Stimulated activated CD8-positive, alpha-beta memory T cell treated with anti-CD3 and anti-CD28 coated beads, Interleukin-15, amount 100 ng/mL, for 48 hours (primary cell): ENCODE data around the gene FOXN3.

Experiments used
- DNase-seq, 2 donors: peaks; one replicate each; pipeline ENCODE4 v3.0.0-alpha.2; 2020; ENCODE audit warnings: low read depth in 2 of 2

FOXN3 gene

DNA sequence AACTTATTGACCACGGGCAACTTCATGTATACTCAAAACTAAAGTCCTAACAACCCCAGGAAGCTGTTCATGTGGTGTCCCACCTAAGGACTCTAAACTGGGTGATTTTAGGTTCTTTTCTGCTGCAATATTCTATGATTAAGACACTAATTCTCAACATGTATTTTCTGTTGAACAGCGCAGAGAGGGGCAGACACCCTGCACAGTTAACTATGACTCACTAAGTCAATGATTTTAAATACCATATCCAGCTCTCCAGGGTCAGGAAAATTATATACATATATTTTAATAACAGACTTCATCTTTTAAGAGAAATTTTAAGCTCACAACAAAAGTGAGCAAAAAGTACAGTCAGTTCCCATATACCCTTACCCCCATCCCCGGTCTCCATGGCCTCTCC is 85.0 kb downstream of the FOXN3 start:
- no peak for DNase-seq

DNA sequence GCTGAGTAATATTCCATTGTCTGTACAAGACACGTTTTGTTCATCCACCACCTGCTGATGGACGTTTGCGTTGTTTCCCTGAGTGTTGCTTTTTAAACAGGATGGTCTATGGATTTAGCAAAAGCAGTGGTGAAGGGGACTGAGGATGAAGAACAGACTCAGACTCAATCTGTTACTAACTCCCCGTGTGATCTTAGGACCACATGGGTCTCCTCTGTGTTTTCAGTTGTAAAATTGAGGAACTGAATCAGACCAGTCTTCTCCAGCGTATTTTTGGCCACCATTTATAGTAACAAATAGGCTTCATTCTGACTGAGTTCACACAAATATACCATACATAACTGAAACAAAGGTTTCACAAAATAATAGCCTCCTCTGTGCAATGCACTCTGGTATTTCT is 85.6 kb downstream of the FOXN3 start:
- no peak for DNase-seq

DNA sequence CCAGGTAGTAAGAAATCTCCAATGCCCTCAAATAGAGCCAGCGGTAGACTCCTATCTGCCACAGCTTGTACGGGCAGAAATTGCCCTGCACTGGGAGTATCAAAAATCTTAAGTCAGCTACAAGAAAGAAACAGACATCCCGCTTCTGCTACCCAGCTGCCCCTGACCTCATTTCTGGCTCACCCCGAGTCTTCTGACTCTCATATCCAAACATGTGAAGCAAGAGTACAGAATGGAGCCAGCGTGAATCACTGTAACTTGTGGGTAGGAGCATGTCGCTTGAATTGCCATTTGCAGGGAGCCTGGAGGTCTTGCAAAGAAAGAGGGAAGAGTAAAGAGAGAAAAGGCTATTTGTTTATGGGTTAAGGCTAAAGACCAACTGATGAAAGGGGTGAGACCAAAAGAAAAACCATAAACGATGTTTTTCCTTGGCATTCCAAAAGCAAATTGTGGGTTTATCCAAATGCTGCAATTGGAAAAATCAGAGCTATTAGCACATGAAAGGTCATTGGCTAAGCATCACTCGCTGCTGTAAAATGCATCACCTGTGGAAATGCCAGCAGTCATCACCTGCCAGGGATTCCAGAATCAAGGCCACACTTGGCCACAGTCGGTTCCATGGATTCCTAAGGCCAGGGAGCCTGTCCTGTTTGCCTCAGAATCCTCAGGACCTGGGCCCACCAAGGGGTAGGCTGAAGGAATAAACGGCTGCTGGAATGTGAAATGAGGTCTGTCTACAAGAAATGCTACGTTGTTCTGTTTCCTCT is 86.6 kb downstream of the FOXN3 start:
- DNase-seq: no peak

DNA sequence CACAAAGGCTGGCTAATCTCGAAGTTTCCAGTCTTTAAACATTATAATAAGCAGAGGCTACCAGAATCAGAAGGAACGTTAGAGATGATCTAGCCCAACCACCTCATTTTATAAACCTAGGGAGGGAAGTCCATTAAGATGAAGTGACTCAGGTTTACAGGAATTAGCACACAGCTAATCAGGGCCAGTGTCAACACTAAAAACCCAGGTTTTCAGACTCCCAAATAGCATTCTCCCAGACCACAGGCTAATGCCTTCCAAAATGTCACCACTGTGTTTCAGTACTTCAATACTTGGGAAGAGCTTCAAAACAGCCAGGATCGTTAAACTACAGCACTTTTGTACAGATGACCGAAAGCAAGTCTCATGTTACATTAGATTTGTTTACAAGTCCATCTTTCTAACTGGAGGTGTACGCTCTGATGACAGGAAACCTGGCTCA is 89.2 kb downstream of the FOXN3 start:
- DNase-seq: no peak

DNA sequence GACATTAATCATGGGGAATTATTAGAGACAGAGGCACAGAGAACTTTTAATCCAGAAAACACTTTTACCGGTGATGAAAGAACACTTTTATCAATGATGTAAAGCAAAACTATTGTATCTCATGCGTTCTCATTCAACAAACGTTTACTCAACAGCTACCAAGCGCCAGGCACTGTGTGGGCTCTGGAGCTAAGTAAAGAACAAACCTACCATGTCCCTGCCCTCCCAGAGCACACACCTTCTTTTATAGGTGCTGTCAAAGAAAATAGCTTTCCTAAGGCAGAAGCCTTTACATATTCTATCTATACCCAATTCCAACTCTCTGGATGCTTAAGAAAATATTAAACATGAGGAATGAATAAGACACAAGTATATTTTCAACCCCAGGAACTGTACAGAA is 91.1 kb downstream of the FOXN3 start:
- DNase-seq: no peak

DNA sequence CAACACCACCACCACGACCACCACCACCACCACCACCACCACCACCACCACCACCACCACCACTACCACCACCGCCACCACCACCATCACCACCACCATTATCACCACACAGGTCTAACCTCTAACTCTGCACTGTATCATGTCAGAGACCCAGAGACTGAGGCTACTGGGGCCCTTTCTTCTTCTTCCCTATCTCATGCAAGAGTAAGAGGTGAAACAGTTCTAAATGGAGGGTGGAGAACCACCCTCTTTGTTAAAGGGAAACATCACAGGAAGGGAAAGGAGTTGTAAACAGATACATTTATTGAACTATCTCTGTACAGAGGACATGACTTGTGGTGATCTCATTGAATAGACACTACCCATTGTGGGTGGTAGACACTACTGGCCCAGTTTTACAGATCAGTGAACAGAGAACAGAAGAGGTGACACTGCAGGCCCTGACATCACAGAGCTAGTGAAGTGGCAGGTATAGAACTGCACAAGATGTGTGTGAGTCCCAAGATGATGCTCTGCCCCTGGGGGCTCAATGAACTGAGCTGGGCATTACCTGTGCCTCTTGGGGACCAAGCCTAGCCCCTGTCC is 91.6 kb downstream of the FOXN3 start:
- no peak for DNase-seq

DNA sequence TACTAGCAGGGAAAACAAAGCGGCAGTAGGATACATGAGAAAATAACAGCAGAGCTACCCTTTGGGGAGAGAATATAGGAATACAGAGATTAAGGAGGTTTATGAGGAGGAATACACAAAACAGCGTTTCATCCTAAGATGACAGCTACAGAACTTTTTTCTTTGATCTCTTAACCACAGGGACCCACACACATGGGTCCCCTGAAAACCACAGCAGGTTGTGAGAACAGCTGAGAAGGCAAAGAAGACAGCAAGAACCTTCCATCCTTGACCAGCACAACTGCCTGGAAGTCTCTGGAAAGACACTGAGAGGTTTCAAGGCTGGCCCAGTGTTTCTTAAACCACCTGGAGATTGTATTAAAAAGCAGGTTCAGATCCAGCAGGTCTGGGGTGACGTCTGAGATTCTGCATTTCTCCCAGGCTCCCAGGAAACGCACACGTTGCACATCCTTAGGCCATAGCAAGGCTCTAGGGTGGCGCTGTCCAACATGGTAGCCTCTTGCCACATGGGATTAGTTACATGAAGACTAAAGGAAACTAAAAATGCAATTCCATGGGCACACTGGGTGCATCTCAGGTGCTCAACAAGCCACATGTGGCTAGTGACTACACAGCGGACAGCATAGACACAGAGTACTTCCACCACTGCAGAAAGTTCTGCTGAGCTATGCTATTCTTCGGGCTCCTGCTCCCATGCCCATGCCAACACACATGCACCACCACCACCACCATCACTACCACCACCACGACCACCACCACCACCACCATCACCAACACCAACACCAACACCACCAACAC is 92.3 kb downstream of the FOXN3 start:
- DNase-seq: no peak

DNA sequence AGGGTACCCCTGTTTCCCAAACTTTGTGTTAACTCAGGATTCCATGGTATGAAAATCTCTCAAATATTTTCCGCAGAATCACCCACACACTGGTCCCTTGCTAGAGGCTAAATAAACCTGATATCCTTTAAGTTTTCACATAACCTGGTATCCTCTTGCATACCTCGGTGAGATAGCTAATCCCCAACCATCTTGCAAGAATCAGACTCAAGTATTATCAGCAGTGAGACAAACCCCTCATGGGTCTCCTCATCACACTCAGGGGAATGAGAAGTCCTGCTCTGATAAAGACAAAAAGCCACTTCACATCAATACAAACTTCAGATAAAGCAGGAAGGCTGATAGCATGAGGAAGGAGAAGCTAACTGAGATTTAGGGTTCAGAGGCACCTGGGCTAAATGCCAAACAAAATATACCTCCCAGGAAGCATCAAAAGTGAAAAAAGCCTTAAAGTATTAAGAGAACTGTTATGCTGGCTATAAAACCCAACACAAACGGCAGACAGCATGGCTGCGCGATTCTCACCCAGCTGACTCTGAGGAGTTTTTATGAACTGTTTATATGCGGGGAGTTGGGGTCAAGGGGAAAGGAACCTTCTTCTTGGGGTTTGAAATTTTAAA is 96.5 kb downstream of the FOXN3 start:
- DNase-seq: no peak

DNA sequence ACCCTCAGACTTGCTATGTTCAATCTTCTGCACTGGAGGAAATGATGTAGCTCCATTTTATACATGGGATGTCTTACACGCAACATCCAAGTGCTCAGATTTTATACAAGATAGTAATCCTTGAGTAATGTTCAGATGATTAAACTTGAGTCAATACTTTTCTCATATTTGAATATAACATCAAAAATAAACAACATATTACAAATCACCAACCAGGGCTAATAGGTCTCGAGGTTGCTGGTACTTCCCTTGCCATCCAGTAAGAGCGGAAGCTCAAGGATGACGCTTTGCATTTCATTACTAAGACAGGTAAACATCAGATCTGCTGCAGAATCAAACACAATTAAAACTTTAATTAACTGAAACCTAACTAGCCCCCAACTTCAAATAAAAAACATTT is 97.3 kb downstream of the FOXN3 start:
- no peak for DNase-seq

DNA sequence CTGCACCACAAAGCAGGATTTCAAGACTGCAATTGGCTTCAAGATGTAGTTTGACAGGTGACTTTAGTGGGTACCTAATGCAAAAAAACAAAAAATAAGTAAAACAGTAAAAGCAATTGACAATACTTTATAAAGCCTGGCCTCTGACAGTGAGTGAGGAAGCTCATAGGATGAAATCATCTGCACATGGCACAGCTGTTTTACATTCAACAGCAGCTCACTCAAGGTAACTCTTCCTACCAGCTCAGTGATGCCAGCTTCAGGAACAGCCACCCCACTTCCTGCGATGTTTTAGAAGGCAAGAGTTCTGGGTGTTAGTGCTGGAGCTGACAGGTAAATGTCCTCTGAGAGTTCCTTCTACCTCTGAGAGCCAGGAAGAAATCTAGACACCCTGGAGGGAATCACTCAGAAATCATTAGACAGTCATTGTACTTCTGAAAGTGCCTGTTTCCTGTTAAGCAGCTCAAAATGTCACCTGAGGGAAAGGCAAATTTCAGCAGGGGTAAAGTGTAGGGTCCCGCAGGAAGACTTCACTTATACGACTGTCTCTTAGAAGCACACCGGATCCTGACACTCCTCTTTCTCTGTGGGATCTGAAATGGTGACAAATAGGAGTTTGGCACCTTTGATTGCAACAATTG is 99.9 kb downstream of the FOXN3 start:
- no peak for DNase-seq

DNA sequence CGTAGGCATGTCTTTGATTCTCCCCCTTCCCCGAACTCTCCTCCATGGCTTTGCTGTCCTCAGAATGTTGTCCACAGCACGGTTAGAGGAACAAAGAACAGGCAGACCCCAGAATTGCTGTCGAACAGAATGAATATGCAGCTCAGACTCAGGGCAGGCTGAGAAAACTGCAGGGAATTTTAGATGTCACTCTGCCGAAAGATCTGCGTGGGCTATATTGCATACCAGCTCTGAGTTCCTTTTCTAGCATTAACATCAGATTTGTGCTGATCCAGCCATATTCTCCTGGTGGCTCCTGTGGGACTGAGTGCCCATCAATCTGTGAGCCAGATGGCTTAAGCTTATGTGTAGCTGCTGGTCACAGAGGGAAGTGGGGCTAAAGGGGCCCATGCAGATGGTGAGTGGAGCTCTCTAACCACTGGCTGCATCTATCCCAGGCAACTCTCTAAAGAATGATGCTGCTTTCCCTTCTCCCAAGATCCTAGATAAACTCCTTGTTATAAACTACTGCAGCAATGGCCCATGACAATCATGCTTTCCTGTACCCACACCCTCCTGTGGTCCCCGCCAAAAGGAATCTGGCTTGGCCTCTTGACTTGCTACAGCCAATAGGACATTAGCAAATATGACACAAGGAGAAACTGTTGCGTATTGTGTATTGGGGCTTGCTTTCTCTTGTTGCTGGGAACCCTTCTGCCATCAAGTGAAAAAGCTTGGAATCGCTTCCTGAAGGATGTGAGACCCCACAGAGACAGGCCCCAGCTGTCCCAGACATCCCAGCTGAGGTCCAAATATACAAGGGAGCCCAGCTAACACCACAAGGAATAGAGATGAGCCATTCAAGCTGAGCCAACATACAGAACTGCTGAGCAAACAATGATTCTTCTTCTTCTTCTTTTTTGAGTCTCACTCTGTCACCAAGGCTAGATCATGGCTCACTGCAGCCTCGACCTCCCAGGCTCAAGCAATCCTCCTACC is 101.3 kb downstream of the FOXN3 start:
- DNase-seq: no peak

DNA sequence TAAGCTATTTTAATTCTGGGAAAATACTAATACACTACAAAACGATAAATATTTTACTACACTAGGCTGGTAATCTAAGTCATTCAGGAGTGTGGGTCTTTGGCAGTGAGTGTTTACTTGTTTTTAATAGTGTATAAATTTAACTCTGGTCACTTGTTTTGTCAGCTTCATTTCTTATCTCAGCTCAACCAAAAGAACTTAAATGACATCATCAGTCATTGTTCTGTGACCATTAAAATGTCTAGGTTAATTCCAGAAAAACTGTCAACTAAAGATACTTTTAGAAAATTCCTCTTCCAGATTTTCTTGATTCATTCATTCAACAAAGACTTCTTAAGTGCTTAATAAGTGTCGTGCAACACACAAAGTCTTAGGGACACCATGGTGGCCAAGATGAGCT is 102.8 kb downstream of the FOXN3 start:
- no peak for DNase-seq

DNA sequence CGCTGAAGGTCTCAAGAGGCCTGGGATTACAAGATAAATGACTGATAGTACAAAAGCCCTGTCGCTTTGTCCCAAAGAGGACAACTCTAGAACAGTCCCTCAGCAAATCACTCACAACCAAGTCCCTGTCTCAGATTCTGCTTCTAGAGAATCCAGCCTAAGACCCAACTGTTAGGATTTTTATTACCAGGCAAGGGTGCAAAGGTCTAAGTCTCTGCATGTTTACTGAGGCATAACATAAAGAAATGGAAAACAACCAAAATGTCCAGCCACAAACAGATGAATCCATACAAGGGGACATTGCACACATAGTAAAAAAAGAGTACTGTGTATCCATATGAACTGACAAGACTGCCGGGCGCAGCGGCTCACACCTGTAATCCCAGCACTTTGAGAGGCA is 104.1 kb downstream of the FOXN3 start:
- DNase-seq: no peak

DNA sequence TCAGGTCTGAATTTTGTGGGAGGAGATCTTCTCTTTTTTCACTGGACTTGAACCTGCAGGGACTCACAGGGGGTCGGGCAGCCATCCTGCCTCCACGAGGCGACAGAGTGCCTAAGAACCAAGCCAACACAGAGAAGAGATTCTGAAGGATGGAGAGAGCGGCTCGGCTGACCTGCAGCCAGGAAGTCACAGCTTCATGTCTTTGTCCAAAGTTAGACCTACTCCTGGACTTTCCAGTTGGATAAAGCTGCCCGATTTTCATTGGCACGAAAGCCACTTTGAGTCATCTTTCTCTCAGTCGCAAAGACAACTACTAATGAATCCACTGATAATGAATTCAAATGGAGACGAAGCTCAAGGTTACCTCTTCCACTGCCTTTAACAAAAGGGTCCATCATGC is 106.8 kb downstream of the FOXN3 start:
- no peak for DNase-seq

DNA sequence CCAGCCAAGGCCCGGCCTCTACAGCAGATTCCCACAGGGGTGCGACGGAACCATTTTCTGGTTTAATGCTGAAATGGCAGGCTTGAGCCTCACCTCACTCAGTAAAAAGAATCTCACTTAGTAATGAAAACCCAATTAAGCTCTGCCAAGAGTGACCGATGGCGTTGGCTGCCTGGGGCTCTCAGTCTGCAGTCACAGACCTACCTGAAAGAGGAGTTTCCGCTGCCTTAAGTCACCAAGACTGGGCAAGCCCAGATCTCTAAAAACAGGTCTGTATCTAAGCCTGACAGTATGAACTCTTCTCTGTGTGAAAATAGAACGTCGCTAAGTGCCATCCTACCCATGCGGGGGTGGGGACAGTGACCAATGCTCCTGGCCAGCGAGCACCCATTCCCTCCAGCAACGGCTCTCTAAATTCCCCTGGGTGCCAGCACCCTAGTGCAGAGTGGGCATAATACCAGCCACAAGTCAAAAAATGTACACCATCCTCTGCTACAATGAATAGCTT is 107.3 kb downstream of the FOXN3 start:
- no peak for DNase-seq

DNA sequence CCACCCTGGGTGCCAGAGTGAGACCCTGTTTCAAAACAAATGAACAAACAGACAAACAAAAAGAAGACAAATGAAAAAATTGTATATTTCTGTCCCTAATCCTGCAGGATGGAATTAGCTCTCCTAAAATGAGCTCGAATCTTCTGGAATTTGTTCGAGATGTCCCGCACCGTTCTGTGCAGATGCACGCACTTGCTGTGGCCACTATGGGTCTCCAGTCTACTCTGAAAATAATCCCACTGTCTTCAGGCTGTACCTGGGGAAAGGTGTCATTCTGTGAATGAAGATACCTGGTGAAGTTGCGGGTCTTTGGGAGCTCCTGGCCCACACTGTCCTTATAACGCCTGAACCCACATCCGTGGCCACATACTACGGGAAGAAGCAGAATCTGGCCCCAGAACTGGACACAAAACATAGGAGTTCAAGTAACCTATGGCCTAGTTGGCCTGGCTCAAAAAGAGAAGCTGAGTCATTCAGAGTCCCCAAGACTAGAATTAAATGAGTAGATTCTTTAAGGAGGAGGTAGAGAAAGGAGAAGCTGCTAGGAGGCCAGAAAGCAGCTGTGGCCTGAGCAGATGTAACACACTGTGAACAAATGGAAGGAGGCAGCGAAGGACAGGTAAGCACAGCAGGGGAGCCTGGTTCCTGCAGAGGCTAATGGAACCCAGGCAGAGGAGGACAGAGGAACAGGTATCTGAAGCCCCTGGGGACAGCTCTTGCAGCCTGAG is 108.6 kb downstream of the FOXN3 start:
- no peak for DNase-seq

DNA sequence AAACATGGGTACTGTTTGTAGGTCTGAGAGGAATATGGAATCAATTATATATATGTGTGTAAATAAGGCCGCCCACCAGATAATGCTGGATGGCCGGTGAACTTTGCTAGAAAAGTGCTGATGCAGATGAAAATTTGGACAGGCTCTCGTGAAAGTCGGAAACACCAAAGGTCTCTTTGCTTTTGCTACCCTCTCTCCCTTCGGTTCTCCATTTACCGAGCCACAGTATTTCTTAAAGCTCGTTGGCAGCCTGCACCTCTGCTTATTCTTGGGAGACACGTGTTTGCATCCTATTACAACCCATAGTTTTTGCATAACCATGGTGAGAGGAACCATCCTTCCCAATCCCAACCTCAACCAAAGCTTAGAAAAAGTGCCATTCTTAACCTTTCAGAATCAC is 109.6 kb downstream of the FOXN3 start:
- DNase-seq: no peak

DNA sequence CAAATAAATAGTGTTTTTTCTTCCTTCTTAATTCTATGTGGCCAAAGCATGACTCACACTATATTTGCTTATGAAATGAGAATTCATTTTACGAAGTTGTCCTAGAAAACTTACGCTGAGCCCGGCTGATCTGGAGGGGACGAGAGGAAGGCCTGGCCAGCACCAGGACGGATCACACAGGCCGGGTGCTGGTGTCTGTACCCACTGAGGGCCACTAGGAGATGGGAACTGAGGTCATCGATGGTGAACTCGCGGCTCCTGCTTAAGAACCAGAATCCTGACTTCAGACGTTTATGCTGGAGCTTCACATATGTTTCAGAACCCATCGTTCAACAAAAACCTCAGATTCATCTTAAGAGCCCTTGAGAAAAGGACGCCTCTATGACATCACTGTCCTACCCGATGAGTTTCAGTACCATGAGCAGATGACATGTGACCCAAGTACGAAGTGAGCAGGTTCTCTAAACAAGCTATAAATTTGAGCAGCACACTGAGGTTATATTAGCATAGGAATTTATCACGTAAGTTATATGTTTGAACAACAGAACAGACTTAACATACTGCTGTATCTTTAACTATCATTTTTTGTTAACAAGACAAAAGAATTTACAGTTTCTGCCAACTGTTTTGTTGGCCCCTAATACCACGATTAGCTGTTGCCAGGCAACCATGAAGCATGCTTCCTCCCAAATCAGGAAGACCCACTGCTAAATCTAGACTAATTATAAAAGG is 111.9 kb downstream of the FOXN3 start:
- no peak for DNase-seq

DNA sequence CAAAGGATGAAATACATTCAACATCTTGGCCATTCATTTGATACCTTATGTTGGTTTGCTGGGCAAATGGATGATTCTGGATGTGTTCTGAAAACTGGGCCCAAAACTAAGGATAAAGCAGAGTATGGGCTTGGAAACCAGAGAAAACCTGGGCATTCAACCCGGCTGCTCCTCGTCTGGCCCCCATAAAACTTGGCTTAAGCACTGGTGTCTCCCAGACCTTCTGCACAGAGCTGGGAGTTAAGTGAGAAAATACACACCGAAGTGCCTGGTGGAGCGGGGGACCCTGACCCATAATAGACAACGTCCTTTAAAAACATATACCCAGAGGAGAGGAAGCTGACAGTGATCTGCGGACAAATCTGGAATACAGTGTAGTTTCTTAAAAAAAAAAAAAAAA is 112.5 kb downstream of the FOXN3 start:
- DNase-seq: no peak
